GM21737 (cell line): ENCODE results near the gene NEK5.

Experiments used
- ATAC-seq: cut with Tn5 transposase; IDR thresholded peaks from one replicate; pipeline ENCODE4 v1.9.1; 2021; ENCODE audit warnings: mild to moderate bottlenecking, moderate library complexity; ENCODE audit not compliant: unreplicated experiment

The NEK5 gene

DNA sequence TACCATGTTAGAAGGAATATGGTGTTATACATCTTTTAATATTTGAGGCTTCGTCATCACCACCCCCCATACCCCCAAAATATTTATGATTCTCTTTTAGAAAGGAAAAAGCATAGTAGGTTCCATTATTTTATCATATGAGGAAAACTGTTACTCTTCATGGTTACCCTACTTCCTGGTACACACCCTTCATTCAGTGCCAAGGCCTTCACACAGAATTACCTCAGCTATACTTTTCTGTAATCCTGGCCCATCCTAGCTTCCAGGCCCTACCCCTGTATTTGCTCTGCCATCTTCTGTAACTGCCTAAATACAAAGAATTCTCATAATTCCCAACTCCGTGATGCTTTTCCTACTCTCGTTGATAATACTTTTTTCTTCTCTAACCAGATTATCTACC lies 108.7 kb downstream of the NEK5 start:
- ATAC-seq, result no peak

DNA sequence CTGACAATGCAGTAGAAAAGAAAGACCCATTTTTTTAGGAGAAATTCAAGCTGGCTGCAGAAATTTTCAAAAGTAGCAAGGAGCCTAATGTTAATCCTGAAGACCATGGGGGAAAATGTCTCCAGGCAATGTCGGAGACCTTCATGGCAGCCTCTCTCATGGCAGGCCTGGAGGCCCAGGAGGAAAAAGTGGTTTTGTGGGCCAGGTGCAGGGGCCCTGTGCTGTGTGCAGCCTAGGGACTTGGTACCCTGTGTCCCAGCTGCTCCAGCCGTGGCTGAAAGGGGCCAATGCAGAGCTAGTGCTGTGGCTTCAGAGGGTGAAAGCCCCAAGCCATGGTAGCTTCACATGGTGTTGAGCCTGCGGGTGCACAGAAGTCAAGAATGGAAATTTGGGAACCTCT lies 112.6 kb downstream of the NEK5 start:
- no peak for ATAC-seq

DNA sequence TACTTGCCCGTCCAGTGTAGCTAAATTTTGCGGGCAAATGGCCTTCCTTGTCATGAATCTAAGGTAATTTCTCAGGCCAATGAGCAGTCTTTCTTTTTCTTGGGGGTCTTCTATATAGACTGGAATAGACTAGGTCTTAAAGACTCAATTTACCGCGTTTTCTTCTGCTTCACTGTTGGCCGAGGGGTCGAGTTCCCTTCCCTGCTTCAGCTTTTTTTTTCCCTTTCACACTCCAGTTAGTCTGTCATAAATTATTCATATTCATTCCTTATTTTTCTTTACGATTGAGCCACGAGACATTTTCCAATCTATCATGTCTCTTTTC lies 116.4 kb downstream of the NEK5 start:
- ATAC-seq, result no peak

DNA sequence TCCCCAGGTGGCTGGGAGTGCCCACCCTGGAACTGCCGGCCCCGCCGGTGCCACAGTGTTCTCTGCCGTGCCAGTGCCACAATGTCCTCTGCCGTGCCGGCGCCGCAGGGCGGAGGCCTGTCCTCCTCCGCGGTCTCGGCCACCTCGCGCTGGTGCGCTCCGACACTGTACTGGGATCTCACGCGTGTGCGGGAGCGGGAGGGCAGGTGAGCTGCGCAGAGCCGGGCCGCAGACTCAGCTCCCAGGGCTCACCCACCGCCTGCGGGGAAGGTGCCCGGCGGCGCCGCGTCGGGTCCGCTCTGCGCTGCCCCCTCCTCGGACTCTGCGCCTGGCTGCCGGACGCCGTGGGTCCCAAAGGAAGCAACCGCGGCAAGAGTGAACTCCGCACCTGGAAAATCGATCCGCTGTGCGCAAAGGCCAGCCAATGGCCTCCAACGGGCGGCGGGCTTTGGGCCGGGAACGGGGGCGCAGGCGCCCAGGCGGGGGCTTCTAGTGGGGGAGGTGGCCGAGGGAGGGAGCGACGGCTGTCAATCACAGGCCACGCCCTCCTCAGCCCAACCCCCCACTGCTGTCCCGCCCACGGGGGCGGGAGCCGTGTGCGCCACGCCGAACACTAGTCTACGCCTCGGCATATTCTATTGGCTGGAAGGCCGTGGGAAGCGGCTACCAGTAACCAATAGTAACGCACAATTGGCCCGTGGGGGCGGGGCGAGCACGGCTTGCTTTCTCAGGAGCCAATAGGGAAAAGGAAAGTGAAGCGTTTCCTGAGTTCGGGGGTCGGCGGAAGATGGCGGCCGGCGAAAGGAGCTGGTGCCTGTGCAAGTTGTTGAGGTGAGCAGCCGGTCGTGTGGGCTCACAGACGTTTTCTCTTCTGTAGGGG lies 117.0 kb downstream of the NEK5 start, which contains the start of gene ALG11:
TSS of gene ALG11 (plus strand) at position 767 of the 880 bp plus-strand sequence. CDS start at position 788, 21 bp downstream.
- peak; percentile 99 for ATAC-seq

DNA sequence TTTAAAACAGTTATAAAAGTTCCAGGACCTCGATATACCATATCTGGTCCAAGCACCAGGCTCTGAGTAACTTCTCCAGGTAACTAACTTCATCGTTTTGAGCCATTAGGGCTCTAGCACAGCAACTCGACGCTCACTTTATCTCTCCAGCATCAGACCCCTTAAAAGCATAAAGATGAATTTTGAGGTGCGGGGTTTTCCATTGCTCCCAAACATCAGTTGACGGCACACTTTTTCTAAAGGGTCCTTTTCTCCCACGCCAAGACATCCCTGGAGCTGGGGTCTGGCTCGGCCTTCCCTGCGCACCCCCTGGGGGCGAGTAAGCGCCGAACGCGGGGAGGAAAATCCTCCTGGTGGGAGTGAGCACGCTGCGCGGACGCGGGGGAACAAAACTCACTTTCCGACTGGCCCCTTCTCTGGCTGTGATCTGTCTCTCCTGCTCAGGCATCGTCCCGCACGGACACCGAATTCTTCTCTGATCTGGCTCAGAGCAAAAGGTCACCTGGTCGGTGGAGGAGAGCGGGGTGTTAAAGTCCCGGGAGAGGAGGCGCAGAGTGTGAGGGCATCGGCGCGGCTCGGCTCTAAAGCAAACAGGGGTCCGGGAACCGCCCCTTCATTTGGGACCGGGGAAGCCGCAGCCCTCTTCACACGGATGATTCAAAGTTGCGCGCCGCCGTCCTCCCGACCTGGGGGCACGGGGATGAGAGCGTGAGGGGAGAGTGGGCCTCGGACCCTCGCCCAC lies 117.8 kb downstream of the NEK5 start, which contains the start of gene ATP7B:
TSS of gene ATP7B (minus strand) at position 561 of the 742 bp plus-strand sequence. CDS start at position 448, 113 bp downstream.
- peak; percentile 8 for ATAC-seq

DNA sequence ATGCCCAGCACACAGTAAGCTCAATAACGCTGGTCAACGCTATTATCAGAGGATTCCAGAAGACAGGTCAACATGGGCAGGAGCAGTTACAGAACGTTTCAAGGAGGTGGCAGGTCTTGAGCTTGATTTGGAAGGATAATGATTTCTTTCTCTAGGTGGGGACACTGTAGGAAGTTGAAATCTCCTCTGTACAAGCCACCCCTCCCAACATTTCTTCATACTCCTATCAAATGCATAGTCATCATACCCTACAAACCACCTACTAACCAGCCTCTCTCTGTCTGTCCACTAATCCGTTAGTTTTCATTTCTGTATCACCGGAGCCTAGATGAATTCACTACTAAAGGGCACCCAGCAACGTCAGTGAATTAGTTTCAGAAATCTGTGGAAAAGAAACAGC lies 118.9 kb downstream of the NEK5 start:
- ATAC-seq, result no peak

DNA sequence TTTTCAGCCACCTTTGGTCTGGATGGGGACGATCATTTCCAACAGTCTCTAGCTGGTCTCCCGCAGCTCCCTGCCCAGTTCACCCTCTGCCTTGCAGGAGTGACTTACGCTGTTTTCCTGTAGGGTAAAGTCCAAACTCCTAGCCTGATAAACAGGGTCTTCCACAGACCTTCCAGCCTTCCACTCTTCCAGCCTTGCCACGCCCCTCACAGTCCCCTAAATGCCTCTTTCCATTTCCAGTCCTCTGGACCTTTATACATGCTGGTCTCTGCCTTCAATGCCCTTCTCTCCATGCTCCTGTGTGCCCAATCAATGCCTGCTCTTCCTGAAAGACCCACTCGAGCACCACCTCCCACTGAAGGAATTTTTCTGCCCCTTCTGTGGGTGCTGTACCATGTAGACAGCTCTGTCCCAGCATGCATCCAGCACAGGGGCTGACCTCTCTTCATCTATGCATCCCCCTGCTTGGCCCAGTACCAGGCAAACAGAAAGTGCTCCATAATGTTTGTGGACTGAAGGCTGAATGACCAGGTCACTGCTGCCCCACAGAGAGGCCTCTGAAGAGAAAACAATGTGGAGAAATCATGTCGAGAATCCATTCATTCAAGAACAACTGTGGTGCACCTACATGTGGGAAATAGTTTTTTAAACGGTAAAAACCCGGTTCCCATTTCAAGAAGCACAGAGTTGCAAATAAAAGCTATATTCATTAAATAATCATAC lies 122.2 kb downstream of the NEK5 start:
- no peak for ATAC-seq

DNA sequence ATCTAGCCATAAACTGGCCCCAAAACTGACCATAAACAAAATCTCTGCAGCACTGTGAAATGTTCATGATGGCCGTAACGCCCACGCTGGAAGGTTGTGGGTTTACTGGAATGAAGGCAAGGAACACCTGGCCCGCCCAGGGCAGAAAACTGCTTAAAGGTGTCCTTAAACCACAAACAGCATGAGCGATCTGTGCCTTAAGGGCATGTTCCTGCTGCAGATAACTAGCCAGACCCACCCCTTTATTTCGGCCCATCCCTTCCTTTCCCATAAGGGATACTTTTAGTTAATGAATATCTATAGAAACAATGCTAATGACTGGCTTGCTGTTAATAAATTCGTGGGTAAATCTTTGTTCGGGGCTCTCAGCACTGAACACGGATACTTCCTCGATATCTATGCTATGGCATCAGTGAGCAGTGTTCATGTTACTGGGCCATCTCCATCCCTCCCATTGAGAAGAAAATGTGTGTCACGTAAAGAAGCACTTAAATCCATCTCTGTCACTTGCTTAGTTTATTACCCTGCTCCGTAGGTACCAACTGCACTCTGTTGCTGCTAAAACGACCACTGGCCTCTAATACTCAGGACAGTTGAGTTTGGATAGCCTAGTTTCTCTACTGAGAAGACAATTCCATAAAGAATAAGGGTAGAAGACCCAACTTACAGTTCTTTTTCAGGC lies 122.9 kb downstream of the NEK5 start:
- no peak for ATAC-seq

DNA sequence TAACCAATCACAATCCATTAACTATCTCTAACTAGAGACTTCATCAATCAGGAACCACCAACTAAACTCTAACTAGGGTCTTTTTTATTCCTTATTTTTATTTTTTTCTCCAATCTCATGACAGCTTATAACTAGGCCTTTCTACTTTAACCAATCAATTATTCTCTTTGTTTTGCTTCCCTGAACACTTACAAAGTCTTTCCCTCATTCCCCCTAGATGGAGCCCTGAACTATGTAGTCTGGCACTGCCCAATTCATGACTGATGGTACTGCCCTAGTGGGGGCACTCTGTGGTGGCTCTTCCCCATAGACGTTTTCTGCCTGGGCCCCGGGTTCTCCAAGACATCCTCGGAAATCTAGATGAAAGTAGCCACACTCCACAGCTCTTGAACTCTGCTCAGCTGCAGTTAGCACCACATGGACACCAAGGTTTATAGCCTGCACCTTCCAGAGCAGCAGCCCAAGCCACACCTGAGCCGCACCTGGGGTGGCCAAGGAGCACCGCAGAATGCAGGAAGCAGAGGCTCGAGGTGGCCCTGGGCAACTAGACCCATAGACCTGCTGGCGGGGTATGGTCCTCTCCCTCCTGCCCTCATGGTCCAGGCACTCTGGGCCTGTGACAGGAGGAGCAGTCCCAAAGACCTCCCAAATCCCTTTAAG lies 124.2 kb downstream of the NEK5 start:
- no peak for ATAC-seq

DNA sequence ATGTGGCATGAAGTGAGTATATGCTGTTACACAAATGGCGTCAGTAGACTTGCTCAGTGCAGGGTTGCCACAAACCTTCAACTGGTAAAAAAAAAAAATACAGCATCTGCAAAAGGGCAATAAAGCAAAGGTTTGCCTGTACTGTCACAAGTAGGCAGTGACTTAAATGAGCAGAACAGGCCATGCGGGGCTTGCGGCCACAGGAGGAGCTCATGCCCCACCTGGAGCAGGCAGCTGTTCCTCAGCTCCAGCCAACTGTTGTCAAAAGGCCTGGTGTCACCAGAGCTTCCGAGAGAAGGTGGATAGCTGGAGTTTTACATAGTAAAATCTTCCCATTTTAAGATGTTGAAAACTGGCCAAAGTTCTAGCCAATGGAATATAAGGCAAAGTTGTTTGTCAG lies 125.3 kb downstream of the NEK5 start:
- no peak for ATAC-seq

DNA sequence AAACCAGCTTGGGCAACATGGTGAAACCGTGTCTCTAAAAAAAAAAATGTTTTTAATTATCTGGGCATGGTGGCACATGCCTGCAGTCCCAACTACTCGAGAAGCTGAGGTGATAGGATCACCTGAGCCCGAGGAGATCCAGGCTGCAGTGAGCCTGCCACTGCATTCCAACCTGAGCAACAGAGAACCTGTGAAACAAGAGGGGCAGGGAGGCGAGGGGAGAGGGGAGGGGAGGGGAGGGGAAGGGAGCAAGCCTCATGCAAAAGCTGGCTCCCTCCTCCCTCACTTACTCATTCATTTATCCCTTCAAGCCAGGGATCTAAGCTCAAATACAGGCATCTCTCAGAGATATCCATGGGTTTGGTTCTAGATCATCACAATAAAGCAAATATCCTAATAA lies 126.5 kb downstream of the NEK5 start:
- no peak for ATAC-seq

DNA sequence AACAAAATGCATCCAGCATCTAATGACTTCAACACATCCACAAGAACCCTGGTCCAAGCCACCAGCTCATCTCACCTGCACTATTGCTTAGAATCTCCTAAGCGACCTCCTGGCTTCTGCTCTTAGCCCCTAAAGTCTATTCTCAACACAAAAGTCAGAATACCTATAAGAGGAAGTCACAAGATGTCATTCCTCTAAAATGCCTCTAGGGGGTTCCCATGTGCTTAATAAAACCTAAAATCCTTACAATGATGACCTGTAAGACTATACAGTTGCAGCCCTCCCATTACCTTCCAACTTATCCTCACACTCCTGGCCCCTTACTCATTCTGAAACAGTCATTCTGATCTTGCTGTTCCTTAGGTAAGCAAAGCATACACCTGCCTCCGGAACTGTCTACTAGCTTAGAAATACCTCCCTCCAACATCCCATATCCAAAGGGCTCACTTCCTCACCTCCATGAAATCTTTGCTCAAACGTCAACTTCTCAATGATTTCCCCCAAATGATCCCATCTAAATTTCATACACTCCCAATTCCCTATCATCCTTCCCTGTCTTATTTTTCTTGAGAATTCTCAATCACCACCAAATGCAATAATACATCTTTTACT lies 127.6 kb downstream of the NEK5 start:
- ATAC-seq, result peak; percentile 65

DNA sequence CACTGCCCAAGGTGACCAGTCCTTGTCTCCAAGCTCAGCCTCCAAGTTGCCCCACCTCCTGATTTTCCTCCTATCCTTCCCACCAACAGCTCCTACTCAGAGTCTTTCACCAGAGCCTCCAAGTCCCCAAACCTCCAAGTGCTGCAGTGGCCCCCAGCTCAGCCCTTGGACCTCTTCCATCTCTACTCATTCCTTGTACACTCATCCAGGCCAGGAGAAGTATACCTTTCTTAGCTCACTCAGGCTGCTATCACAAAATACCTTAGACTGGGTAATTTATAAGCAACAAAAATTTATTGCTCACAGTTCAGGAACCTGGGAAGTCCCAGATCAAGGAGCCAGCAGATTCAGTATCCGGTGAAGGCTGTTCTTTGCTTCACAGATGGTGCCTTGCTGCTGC lies 129.0 kb downstream of the NEK5 start:
- ATAC-seq, result no peak

DNA sequence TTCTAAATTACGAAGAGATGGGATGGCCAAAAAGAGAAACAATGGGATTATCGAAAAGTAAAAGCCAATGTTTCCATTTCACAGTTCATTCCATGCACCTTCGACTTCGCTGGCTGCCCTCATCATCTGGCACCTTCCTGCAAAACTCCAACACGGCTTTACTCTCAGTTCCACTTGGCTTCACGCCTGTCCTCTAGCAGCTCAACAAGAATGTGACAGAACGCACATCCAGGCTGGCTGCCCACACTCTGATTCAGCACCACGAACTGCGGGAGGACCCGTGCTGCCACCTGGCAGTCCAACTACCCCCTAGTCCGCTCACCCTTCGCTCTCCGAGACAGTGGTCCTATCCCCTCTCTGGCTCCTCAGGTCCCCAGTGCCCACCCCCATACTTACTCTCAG lies 129.4 kb downstream of the NEK5 start:
- ATAC-seq, result no peak

DNA sequence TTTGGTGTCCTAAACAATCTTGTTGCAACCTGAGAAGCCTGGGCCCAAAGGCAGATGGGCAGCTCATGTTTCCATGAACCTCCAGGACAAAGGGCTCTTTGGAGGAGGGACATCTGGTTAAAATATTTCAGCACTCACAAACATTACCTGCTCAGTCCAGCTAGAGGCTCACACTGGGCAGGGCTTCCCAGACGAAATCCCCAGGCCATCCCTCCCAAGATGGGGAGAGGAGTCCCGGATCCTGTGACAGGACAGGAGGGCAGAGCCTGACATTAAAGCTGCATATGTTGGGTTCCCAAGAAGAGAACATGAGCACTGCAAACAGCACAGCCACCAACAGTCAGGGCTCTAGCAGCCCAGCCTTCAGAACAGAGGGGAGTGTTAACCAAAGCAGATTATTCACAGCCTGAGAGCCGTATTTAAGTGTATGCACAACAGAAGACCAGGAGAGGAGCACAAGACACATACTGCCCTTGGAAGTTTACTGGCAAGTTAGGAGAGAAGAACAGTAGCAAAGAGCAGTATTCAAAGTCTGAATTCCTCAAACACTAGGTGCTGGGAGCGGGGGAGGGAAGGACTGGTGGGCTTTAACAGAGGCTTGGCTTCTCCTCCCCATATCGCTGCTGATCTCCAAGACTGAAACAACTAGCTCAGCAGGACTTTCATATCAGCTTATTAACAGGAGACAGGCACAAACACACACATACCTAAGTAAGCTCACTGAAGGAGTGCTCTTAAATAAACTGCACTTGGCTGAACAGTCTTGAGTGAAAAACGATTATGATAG lies 130.0 kb downstream of the NEK5 start:
- no peak for ATAC-seq

DNA sequence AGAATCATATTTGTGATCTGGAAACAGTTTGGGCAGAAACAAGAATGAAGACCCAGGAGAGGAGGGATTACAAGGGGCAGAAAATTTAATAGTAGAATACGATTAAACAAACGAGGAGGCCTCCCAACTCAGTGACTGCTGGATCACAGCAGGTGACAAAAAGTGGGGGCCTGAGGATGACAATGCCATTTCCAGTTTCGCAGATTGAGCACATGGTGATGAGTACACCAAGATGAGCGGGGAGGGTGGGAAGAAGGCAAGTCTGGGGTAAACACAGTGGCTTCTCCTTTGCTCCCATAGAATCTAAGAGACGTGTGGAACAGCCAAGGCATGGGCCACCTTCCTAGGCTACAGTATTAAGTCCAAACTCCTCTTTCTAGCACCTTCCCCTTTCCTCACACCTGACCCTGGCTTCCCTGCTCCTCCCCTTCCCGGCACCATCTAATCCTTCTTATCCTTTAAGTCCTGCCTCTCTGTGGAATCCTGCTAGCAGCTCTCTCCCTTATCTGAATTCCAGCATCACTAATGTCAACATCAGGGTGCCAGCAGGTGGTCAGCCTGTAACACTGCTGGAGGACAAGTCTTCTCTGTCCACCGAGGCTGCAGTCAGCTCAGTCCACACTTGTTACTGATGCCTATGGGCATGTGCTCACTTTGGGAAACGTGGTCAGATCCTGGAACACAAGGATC lies 131.1 kb downstream of the NEK5 start:
- ATAC-seq, result no peak

DNA sequence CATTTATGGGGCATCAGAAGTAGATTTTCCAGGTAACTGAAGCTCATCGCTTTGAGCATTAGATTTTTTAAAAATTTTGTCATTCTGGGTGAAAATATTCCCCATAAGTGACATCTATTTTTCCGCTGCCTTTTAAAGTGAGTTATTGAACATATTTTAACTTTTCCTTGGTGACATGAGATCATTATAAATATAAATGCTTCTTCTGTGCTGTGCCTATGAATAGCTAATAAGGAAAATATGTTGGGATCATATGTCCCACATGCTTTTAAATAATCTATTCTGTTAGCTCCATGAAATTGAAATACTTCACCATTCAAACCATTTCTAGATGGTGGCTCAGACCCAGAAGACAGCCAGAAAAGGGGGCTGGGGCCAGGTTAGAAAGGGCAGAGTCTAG lies 131.7 kb downstream of the NEK5 start:
- no peak for ATAC-seq

DNA sequence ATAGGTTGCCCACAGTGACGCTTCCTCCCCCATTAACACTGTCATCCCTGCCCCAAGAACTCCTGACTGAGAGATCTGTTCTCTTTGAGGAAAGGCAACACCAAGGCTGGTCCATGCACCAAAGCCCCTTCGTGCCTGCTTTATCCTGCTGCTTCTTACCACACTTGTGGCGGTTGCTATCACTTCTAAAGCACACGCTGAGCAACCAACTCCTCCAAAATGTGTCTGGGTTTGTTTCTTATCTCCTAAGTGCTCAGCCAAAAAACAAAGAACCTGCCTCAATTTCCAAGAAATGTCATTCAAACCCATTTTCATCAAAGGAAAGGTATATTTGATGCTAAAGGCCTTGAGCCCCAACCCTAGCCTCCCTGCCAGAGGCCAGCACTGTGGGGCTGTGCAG lies 132.2 kb downstream of the NEK5 start:
- ATAC-seq, result no peak
